ENCODE measurements around the gene TRIM2.

TRIM2 gene

GRCh38 chr4:153325558-153325957, 121.3 kb downstream of the TRIM2 start:
- H3K4me3 ChIP-seq (ENCODE audit: low read depth, low read length) = no peak overlapping the region
- no peak for TF ChIP-seq CTCF (IDR thresholded peaks at IDR 0.05; ENCODE audit: low read depth, low read length)

- H3K4me3 ChIP-seq (ENCODE audit: low read depth, low read length) = no peak overlapping the region
Measured at GRCh38 chr4:153326513-153326912, 122.3 kb downstream of the TRIM2 start.

GRCh38 chr4:153327247-153327646, 123.0 kb downstream of the TRIM2 start:
- no peak overlapping the region for H3K4me3 ChIP-seq (ENCODE audit: low read depth, low read length)
- TF ChIP-seq CTCF (IDR thresholded peaks at IDR 0.05; ENCODE audit: low read depth, low read length) = no peak

More at GRCh38 chr4:153326513-153326912, 122.3 kb downstream of the TRIM2 start:
- no peak for TF ChIP-seq CTCF (IDR thresholded peaks at IDR 0.05; ENCODE audit: low read depth, low read length)

GRCh38 chr4:153332936-153333335, 128.7 kb downstream of the TRIM2 start:
- H3K4me3 ChIP-seq (ENCODE audit: low read depth, low read length) = no peak overlapping the region
- no peak for TF ChIP-seq CTCF (IDR thresholded peaks at IDR 0.05; ENCODE audit: low read depth, low read length)

GRCh38 chr4:153333874-153334273, 129.6 kb downstream of the TRIM2 start:
- no peak for TF ChIP-seq CTCF (IDR thresholded peaks at IDR 0.05; ENCODE audit: low read depth, low read length)
- H3K4me3 ChIP-seq (ENCODE audit: low read depth, low read length) = no peak overlapping the region

GRCh38 chr4:153335665-153336064, 131.4 kb downstream of the TRIM2 start:
- TF ChIP-seq CTCF (IDR thresholded peaks at IDR 0.05; ENCODE audit: low read depth, low read length) = no peak
- no peak overlapping the region for H3K4me3 ChIP-seq (ENCODE audit: low read depth, low read length)

GRCh38 chr4:153337686-153338085, 133.4 kb downstream of the TRIM2 start:
- H3K4me3 ChIP-seq (ENCODE audit: low read depth, low read length) = no peak overlapping the region
- no peak for TF ChIP-seq CTCF (IDR thresholded peaks at IDR 0.05; ENCODE audit: low read depth, low read length)

All from WI38 (cell line).